ENCODE data around the gene ABTB2.

DNA sequence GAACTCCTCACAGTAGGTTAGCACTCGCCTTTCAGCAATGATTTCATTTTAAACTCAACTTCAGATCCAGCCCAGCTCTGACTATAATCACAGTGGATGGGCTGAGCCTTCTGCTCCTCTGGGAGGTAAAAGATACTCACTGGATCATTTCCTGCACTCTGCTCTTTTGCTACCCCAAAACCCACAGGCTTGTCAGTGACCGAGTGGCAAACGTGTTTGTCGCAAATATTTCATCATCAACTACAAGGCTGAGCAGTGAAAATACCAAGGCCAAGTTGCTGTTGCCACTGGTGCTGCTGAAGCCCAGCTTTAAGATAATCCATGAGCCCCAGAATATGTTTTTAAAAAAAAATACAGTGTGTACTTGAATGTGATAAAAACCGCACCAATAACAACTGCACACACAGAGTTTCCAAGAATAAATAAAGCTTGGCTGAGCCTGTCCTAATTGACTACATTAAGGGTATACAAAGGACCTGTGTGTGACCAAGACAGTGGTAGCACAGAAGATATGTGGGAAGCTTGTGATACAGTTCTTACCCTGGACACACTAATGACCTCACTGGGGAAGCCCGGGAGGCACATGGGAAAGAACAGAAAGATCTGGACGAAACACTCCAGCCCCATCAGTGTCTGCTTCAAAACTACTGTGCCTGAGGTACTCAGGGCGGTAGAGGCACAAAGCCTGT is 41.3 kb downstream of the ABTB2 start:
- TF ChIP-seq, protein P1, sequence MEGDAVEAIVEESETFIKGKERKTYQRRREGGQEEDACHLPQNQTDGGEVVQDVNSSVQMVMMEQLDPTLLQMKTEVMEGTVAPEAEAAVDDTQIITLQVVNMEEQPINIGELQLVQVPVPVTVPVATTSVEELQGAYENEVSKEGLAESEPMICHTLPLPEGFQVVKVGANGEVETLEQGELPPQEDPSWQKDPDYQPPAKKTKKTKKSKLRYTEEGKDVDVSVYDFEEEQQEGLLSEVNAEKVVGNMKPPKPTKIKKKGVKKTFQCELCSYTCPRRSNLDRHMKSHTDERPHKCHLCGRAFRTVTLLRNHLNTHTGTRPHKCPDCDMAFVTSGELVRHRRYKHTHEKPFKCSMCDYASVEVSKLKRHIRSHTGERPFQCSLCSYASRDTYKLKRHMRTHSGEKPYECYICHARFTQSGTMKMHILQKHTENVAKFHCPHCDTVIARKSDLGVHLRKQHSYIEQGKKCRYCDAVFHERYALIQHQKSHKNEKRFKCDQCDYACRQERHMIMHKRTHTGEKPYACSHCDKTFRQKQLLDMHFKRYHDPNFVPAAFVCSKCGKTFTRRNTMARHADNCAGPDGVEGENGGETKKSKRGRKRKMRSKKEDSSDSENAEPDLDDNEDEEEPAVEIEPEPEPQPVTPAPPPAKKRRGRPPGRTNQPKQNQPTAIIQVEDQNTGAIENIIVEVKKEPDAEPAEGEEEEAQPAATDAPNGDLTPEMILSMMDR (IDR thresholded peaks at IDR 0.05) = no peak
- no peak for TF ChIP-seq POLR2A (IDR thresholded peaks at IDR 0.05)
